Measurements from ENCODE around the gene CCNL2.

DNA sequence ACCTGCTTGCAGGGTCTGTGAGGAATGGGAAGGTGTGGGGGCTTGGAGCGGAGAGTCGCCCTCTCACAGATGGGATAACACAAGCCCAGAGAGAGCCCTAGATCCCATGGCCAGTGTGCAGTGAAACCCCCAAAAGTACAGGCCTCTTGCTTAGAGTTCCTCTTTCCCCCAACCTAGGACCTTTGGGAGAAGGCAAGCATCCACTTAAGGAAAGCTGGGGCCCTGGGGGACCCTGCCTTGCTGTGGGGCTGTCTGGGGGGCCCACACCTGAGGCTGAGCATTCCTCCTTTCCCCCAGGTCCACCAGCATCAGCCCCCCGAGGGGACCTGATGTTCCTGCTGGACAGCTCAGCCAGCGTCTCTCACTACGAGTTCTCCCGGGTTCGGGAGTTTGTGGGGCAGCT lies 37.5 kb upstream of the CCNL2 start:
- TF ChIP-seq POLR2A (IDR thresholded peaks at IDR 0.05), result no peak
- TF ChIP-seq, protein P1, sequence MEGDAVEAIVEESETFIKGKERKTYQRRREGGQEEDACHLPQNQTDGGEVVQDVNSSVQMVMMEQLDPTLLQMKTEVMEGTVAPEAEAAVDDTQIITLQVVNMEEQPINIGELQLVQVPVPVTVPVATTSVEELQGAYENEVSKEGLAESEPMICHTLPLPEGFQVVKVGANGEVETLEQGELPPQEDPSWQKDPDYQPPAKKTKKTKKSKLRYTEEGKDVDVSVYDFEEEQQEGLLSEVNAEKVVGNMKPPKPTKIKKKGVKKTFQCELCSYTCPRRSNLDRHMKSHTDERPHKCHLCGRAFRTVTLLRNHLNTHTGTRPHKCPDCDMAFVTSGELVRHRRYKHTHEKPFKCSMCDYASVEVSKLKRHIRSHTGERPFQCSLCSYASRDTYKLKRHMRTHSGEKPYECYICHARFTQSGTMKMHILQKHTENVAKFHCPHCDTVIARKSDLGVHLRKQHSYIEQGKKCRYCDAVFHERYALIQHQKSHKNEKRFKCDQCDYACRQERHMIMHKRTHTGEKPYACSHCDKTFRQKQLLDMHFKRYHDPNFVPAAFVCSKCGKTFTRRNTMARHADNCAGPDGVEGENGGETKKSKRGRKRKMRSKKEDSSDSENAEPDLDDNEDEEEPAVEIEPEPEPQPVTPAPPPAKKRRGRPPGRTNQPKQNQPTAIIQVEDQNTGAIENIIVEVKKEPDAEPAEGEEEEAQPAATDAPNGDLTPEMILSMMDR (IDR thresholded peaks at IDR 0.05), result no peak
- TF ChIP-seq EP300 (IDR thresholded peaks at IDR 0.05), result no peak

All from ovary (tissue), 3 donors.